GM12874 (cell line): Measurements from ENCODE around the gene CAPSL.

Source experiments
- TF ChIP-seq, protein P1 (sequence below): IDR thresholded peaks from 2 replicates; pipeline ENCODE4 v1.5.1; 2011; ENCODE audit warnings: low read depth, mild to moderate bottlenecking, control low read depth, low read length, moderate library complexity; ENCODE audit not compliant: insufficient read depth

The CAPSL gene

DNA sequence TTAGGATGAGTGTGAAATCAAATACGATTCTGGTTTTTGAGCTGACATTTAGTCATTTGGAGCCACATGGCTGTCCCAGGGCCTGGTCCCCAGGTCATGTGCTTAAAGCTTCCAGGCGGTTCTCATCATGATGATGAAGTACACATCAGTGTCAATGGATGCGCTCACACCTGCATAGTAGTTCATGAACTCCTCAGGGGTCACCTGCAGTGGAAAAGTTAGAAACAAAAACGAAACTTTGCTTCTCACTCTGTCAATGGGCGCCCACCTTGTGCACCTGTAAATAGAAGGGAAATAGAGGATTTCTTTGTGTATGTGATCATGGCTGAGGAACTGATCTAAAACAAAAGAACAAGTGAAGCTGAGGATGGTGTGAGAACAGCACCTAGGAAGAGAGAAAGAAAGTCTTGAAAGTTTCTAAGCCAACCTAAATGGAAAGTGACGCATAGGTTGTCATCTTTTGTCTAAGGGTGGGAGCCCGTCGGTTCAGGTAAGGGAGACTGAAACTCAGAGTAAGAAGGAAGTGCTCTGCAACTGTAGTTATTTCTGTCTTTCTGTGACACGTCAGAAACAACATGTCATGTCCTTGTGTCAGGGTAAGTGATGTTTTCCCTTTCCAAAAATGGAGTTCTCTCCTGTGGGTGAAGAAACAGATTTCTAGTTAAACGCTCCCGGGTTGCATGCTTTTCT lies 33.8 kb downstream of the CAPSL start:
- TF ChIP-seq, protein P1, sequence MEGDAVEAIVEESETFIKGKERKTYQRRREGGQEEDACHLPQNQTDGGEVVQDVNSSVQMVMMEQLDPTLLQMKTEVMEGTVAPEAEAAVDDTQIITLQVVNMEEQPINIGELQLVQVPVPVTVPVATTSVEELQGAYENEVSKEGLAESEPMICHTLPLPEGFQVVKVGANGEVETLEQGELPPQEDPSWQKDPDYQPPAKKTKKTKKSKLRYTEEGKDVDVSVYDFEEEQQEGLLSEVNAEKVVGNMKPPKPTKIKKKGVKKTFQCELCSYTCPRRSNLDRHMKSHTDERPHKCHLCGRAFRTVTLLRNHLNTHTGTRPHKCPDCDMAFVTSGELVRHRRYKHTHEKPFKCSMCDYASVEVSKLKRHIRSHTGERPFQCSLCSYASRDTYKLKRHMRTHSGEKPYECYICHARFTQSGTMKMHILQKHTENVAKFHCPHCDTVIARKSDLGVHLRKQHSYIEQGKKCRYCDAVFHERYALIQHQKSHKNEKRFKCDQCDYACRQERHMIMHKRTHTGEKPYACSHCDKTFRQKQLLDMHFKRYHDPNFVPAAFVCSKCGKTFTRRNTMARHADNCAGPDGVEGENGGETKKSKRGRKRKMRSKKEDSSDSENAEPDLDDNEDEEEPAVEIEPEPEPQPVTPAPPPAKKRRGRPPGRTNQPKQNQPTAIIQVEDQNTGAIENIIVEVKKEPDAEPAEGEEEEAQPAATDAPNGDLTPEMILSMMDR = no peak

DNA sequence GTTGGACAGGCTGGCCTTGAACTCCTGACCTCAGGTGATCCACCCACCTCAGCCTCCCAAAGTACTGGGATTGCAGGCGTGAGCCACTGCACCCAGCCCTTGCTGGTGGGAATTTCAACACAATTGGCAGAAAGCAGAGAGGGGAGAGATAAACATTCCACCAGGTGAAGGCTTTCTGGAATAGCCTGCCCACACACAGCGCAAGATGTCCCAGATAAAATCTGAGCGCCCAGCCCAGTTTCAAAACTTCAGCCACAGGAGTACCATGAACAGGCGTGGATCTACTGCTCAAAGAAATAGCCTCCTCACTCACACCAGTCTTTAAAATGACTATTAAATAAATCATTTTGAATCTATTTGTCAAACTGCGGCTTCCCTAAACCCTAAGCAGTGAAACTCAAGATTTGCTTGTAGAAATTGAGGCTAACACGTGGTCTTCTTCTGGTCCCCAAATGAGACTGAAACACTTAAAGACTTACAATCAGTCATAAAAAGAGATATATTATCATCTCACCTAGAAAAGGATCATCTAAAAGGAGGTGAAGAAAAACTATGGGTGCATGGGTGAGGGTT lies 34.7 kb downstream of the CAPSL start:
- TF ChIP-seq, protein P1 = no peak

DNA sequence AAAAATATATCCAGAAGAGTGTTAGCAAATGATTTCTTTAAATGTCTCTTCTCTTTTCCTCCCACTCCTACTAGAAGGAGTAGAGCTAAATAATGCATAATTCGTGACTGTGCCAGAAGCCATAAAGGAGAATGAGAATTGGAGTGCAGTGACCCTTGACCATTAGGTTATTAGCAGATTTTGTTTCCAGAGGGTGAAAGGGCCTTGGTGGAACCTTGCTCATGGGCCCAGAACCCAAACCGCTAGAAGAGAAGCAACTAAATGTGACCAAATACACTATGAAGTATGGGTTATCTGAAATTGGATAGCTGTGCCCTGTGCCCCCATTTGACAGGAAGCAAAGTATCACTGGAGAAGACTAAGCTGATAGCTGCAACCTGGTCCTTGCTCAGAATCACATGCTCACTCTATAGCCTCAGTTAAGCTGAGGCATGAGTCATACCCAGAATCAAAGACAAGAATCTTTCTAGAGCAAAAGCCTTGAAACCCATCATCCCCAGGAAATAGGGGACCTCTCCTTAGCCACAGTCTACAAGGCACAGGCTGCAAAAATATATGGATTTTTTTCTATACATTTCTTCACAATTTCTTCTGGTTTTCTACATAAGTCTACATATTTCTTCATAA lies 36.3 kb downstream of the CAPSL start:
- TF ChIP-seq, protein P1 = no peak

DNA sequence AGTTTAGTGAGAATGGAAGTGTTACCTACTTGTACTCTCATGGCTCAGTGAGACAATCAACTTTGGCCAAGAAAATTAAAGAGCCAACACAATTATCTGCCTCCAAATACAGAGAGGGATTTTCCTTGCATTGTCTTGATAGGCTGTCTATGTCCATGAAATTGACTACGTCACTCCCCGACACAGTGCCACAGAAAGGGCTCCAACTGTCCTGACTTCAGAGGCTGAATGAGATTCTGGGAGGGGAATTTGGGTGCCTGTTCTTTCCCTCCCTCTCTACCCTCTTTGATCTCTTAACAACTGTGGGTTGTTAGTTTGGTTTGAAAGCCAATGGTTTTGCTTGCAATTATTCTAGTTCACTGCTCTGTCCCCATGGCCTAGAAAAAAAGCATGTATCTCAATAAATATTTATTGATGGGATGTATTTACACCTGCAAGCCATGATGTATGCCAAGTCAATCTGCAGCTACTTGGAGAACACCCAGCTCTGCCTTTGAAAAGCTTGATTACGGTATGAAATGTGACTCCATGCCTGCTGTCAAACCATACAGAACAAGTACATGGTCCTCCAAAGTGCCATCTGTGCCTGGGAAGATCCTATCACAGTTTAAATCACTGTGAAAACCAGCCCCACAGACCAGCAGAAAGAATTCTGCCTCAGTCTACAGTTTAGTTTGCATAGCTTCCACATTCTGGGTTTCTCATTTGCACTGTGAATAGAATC lies 37.3 kb downstream of the CAPSL start:
- TF ChIP-seq, protein P1 = no peak

DNA sequence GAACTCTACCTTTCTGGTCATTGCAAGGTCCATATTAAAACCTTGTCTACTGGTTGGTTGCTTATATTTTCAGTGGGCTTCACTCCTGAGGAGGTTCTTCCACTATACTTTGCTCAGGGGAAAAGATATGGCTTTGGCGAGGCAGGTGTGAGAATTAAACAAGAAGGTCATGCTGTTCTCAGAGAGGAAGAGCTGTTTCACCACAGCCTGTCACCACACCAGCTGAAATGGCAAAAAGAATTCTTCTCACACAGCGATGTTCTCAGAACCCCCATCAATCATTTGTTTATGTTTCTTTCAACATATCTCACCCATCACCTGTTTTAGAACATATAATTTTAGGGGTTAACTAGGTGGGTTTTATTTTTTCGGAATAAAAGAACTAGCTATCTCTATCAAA lies 38.6 kb downstream of the CAPSL start:
- TF ChIP-seq, protein P1 = no peak

DNA sequence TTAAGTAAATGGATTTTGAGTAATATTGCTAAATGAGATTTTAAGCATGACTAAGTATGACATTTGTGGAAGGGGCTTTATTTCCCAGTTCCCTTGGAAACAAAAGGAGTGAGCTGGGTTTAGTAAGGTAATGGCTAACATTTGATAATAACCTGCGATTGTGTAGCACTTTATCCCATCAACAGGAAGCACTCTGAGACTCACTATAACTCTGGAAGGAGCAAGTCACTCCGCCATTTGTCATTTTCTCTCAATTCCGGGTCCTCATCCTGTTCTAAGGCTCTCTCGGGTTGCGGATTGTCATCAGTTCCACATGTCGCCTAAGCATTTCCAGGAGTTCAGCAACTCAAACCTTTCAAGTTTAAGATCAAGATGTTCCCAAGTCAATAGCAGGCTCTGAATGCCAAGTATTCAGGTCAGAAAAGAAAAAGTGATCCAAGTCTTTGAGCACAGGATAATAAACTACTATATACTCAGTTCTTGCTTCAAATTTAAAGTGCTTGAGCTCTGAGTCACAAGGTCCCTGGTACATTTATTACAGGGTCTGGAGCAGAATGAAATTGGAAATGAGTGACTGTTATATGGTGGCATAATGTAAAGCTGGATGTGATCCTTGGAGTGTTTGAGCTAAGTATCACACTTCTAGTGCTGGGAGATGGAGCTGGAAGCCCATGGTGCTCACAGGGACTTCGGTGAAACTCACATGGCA lies 39.3 kb downstream of the CAPSL start:
- TF ChIP-seq, protein P1 = no peak

DNA sequence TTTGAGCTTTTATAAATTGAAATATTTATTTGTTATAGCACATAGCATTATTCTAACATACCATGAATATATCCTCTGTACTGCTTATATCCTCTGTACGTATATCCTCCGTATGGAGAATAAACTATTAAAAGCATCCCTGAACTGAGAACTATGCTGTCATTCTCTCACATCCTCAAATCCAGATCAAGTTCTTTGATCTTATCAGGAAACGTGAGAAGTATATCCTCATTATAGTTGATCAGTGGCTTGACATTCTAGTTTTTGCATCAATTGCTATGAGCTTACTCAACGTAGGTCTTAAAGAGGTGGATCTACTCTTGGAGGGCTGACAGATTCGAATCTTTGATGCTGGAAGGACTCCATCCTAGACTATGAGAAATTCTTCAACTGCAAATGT lies 44.3 kb downstream of the CAPSL start:
- TF ChIP-seq, protein P1 = no peak
